ENCODE data around the gene FZR1. TPM values are rescaled to one million over a fixed set of nuclear protein-coding genes. Genes with fewer than 3 reads are reported as not detected.

The FZR1 gene
- polyA plus RNA-seq, 1 experiment: 21.2 TPM

DNA sequence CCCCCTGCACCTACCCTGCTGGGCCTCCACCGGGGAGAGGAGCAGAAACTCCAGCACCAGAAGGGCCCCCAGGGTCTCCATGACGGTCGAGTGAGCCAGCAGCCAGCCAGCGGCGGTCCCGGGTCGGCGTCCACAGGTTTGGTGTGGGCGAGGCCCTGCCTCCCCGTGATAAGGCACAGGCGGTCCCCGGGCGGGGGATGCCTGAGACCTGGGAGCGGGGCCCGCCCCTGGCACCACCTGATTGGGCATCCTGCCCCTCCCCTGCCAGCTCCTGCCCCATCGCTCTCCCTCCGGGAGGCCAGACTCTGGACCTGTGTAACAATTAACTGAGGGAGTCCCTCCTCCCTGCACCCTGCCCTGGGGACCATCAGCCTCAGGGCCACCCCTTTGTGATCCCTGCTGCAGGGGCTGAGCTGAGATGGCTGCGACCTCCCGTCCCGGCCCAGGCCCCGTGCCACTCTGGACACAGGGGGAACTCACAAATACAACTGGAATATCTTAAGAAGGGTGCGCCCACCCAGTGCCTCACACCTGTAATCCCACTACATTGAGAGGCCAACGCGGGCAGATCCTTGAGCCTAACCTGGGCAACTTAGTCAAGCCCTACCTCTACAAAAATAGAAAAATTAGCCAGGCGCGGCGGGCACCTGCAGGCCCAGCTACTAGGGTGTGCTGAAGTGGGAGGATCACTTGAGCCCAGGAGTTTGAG is 25.6 kb upstream of the FZR1 start, which contains the start of gene SMIM24:
Gene SMIM24, minus strand, starts transcription at position 143 of the 709 bp plus-strand sequence. Its CDS starts 62 bp downstream, at position 81.
- ChIA-PET CTCF (interaction anchor here (0.9 to 1.6 kb wide), 2 partner anchors 8 to 51 kb away, joined by 3 read pairs; no protein-coding TSS in a partner anchor), POLR2A (no interaction called here)
- no peak within 1 kb of the TSS for H3K27ac ChIP-seq (ENCODE audit: low read depth, low read length)
- H3K4me3 ChIP-seq (ENCODE audit: low read depth, low read length): no peak within 1 kb of the TSS
- no peak for DNase-seq (ENCODE audit: low read depth, low spot score)
- H3K9me3 ChIP-seq (ENCODE audit: control insufficient read depth, insufficient read depth, low read length): peaks cover 5% of the 10 kb centered on the region; the same call in 1 of the 2 replicates
- TF ChIP-seq, protein P1, sequence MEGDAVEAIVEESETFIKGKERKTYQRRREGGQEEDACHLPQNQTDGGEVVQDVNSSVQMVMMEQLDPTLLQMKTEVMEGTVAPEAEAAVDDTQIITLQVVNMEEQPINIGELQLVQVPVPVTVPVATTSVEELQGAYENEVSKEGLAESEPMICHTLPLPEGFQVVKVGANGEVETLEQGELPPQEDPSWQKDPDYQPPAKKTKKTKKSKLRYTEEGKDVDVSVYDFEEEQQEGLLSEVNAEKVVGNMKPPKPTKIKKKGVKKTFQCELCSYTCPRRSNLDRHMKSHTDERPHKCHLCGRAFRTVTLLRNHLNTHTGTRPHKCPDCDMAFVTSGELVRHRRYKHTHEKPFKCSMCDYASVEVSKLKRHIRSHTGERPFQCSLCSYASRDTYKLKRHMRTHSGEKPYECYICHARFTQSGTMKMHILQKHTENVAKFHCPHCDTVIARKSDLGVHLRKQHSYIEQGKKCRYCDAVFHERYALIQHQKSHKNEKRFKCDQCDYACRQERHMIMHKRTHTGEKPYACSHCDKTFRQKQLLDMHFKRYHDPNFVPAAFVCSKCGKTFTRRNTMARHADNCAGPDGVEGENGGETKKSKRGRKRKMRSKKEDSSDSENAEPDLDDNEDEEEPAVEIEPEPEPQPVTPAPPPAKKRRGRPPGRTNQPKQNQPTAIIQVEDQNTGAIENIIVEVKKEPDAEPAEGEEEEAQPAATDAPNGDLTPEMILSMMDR (IDR thresholded peaks at IDR 0.05; ENCODE audit: low read depth, low read length): no peak
- H3K27me3 ChIP-seq (ENCODE audit: control insufficient read depth, insufficient read depth, low read length): peaks cover 21% of the 10 kb centered on the region

DNA sequence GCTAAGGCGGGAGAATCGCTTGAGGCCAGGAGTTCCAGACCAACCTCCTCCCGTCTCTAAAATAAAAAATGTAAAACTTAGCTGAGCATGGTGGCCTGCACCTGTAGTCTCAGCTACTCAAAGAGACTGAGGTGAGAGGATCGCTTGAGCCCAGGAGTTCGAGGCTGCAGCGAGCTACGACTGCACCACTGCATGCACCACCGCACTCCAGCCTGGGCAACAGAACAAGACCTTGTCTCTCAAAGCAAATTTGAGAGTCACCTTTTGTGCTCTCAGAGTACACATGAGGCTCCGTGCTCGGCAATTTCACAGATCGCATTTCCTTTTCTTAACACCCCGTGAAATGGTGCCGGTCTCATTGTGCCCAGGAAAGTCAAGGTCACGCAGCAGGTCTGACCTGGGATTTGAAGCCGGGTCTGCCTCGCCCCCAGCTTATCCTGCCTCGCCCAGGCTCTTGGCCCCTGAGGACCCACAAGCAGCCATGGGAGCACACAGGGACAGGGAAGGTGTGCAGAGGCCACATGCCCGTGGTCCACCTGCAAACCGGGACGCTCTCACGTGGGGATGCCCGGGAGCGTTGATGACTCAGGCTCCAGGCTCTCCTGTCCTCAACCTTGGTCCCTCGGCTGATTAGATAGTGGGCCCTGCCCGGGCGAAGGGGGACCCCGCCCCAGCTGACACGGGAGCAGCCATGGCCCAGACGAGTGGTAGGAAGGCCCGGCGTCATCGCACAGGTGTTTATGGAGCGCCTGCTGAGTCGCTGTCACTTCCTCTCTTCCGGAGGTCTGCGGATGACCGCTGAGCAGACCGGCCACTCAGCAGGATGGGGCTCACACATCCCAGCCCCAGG is 24.6 kb upstream of the FZR1 start:
- H3K27me3 ChIP-seq (ENCODE audit: control insufficient read depth, insufficient read depth, low read length): peaks cover 21% of the 10 kb centered on the region
- POLR2A ChIA-PET: no interaction called here
- peaks cover 5% of the 10 kb centered on the region; the same call in 1 of the 2 replicates for H3K9me3 ChIP-seq (ENCODE audit: control insufficient read depth, insufficient read depth, low read length)
- CTCF ChIA-PET: interaction anchor here (0.8 to 0.9 kb wide), 2 partner anchors 9 to 177 kb away, joined by 3 read pairs; no protein-coding TSS in a partner anchor
- TF ChIP-seq, protein P1 (IDR thresholded peaks at IDR 0.05; ENCODE audit: low read depth, low read length): no peak
- H3K4me3 ChIP-seq (ENCODE audit: low read depth, low read length): no peak overlapping the region
- no peak for DNase-seq (ENCODE audit: low read depth, low spot score)
- no peak overlapping the region for H3K27ac ChIP-seq (ENCODE audit: low read depth, low read length)

DNA sequence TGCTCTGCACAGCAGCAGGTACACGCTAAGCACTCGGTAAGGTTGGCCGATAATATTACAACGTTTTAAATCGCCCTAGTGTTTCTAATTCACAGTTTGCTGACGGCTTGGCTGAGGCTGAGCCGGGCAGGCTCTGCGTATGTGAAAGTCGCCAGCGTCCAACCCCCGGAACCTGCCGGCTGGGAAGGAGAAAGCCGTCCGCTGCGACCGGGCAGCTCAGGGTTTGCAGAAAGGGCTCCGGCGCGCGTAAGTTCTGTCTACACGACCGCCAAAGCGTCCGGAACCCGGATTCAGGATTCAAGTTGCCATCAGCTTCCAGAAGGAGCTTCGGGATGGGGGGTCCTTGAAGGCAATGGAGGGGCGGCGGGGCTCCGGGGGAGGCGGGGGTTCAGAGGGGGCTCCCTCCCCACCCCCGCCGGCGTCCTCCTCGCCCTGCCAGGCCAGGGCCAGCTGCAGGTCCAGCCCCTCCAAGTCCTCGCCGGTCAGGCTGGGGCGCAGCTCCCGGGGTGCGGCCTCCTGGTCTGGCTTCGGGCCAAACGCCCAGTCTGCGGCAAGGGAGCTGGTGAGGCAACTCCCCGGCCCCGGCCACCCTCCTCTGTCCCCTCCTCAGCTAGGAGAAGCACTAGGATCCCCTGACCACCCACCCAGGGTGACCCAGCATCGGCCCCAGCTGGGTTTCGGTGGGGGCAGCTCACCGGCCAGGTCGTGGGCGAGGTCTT is 23.4 kb upstream of the FZR1 start:
- Histone ChIP-seq H3K4me3 (ENCODE audit: low read depth, low read length) (no peak overlapping the region), H3K27ac (ENCODE audit: low read depth, low read length) (no peak overlapping the region), H3K27me3 (ENCODE audit: control insufficient read depth, insufficient read depth, low read length) (peaks cover 21% of the 10 kb centered on the region), H3K9me3 (ENCODE audit: control insufficient read depth, insufficient read depth, low read length) (peaks cover 5% of the 10 kb centered on the region; the same call in 1 of the 2 replicates)
- TF ChIP-seq, protein P1 (IDR thresholded peaks at IDR 0.05; ENCODE audit: low read depth, low read length): no peak
- POLR2A ChIA-PET: interaction anchor here (0.5 to 0.6 kb wide), 2 partner anchors 24 to 32 kb away, joined by 3 read pairs; no protein-coding TSS in a partner anchor
- DNase-seq (ENCODE audit: low read depth, low spot score): no peak
- CTCF ChIA-PET: interaction anchor here (1.9 to 5.1 kb wide), 2 partner anchors 10 to 178 kb away, joined by 11 to 64 read pairs; no protein-coding TSS in a partner anchor

- CTCF ChIA-PET: interaction anchor here (0.6 to 5.1 kb wide), 3 partner anchors 10 to 357 kb away, joined by 3 to 64 read pairs (median 11); no protein-coding TSS in a partner anchor
- no peak within 1 kb of the TSS for H3K4me3 ChIP-seq (ENCODE audit: low read depth, low read length)
- TF ChIP-seq, protein P1 (IDR thresholded peaks at IDR 0.05; ENCODE audit: low read depth, low read length): no peak
- peaks cover 21% of the 10 kb centered on the region for H3K27me3 ChIP-seq (ENCODE audit: control insufficient read depth, insufficient read depth, low read length)
- POLR2A ChIA-PET: interaction anchor here (0.5 to 0.6 kb wide), 2 partner anchors 23 to 33 kb away, joined by 3 read pairs; no protein-coding TSS in a partner anchor
- no peak within 1 kb of the TSS for H3K27ac ChIP-seq (ENCODE audit: low read depth, low read length)
- no peak for DNase-seq (ENCODE audit: low read depth, low spot score)
- H3K9me3 ChIP-seq (ENCODE audit: control insufficient read depth, insufficient read depth, low read length): peaks cover 5% of the 10 kb centered on the region; the same call in 1 of the 2 replicates
Observed at GRCh38 chr19:3483226-3483628, 22.9 kb upstream of the FZR1 start, which contains the start of gene SMIM44. TSS of gene SMIM44 (minus strand) at chr19:3483441. CDS start at chr19:3483403, 38 bp downstream.

Data from AG04450 (cell line).